ENCODE measurements around the gene PCMTD2. TPM values are rescaled to one million over a fixed set of nuclear protein-coding genes. Genes with fewer than 3 reads are reported as not detected.

Gene PCMTD2
- total RNA-seq, 1 donor from 2014 or later, result 45.2 TPM

DNA sequence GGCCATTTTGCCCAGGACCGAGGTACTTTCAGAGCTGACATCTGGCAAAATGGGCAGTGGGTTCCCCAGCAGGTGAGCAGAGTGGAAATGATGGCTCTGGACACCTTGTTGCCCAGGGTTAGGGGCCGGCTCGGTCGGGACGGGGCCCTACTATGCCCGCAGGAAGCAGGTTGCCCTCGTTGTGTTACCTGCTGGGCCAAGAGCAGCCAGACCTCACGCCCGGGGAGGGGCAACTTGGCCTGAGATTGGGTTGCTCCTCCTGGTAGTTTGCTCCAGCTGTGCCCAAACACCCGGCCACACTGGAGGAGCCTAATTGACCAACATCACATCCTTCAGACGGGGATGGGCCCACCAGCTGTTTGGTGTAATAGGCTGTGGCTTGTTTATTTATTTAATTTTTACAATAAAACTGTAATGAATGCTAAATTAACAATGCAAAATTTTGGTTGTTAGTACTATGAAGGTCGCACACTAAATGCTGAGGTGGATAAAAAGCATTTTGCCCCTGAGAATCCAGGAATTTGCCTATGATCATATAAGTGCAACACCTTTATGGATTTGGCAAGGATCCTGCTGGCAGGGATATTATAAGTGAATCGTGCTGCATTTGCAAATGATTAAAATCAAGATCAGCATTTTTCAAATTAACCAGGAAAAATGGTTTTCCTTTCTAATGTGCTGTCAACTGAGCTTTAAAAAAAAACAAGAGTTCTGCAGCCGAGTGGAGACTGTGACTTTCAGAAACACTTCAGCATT lies 26.6 kb upstream of the PCMTD2 start:
- Histone ChIP-seq H3K27ac (no peak overlapping the region), H3K27me3 (no peaks in the 10 kb centered on the region), H3K4me3 (no peak overlapping the region), H3K4me1 (peaks cover 9% of the 10 kb centered on the region), H3K36me3 (no peaks in the 10 kb centered on the region), H3K9me3 (no peaks in the 10 kb centered on the region)
- intact Hi-C loops (cut with DNase I), result no loop called here
- DNase-seq (ENCODE audit: extremely low spot score in 2 of 2), result no peak
- TF ChIP-seq POLR2AphosphoS5 (IDR thresholded peaks at IDR 0.05; ENCODE audit: insufficient read depth in 1 of 2, low read depth in 1 of 2) (no peak), POLR2A (IDR thresholded peaks at IDR 0.05) (no peak)
- TF ChIP-seq, protein P1, sequence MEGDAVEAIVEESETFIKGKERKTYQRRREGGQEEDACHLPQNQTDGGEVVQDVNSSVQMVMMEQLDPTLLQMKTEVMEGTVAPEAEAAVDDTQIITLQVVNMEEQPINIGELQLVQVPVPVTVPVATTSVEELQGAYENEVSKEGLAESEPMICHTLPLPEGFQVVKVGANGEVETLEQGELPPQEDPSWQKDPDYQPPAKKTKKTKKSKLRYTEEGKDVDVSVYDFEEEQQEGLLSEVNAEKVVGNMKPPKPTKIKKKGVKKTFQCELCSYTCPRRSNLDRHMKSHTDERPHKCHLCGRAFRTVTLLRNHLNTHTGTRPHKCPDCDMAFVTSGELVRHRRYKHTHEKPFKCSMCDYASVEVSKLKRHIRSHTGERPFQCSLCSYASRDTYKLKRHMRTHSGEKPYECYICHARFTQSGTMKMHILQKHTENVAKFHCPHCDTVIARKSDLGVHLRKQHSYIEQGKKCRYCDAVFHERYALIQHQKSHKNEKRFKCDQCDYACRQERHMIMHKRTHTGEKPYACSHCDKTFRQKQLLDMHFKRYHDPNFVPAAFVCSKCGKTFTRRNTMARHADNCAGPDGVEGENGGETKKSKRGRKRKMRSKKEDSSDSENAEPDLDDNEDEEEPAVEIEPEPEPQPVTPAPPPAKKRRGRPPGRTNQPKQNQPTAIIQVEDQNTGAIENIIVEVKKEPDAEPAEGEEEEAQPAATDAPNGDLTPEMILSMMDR (IDR thresholded peaks at IDR 0.05), result no peak

DNA sequence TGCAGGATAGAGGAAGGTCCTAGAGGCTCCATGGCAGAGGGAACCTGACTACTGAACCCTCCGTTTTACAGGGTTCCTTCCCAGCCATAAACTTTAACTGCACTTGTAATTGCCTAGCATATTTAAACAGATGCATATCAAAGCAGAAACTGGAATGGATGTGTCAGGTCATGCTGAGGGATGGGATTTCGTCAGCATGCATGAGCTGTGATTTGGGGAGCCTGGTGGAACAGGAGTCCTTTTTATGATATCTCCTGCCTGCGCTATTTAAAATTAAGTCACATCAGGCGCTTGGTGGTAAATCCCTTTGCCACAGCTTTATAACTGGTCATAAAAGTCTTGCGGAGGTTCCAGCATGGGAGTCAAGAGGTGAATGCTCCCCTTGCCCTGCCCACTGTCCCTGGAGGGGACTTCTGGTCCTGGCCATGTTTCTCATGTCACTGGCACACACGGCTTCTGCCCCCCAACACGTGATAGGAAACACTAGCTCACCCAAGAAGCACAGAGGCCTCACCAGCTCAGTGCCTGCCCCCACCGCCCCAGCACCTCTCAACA lies 26.0 kb upstream of the PCMTD2 start:
- no peaks in the 10 kb centered on the region for H3K36me3 ChIP-seq
- DNase-seq (ENCODE audit: extremely low spot score in 2 of 2), result no peak
- intact Hi-C loops (cut with DNase I), result no loop called here

DNA sequence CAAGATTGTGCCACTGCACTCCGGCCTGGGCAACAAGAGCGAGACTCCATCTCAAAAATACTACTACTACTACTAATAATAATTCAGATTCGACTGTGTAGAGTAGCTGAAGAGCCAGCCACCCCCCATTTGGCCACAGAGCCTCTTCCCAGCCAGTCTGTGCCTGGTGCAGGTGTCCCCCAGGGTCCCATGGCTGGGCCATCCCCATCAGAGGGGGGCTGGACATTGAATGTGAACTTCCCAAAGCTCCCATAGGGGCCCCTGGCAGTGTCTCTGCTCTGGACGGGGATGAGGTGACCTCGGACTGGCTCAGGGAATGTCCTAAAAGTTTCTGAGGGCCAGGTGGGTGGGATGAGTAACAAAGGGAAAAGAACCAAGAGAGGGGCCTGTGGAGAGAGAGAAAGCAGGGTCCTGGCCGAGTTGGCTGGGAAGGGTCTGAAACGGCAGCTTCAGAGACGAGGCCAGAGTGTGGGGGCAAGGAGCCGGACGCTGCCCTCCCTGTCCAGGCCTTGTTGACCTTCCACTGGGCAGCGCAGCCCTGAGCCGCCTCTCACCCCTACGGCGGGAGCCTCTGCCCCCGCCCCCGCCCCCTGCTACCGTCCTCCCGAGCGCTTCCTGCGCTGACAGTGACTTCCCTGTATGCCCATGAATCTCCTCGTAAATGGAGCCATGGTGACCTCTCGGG lies 24.9 kb upstream of the PCMTD2 start:
- Histone ChIP-seq H3K36me3 (no peaks in the 10 kb centered on the region), H3K4me3 (no peak overlapping the region), H3K27ac (no peak overlapping the region), H3K4me1 (no peaks in the 10 kb centered on the region), H3K9me3 (no peaks in the 10 kb centered on the region), H3K27me3 (no peaks in the 10 kb centered on the region)
- TF ChIP-seq, protein P1 (IDR thresholded peaks at IDR 0.05), result no peak
- no peak for TF ChIP-seq POLR2A (IDR thresholded peaks at IDR 0.05)
- TF ChIP-seq POLR2AphosphoS5 (IDR thresholded peaks at IDR 0.05; ENCODE audit: insufficient read depth in 1 of 2, low read depth in 1 of 2), result no peak
- intact Hi-C loops (cut with DNase I), result no loop called here
- DNase-seq (ENCODE audit: extremely low spot score in 2 of 2), result no peak

More for the DNA sequence above, 26.0 kb upstream of the PCMTD2 start:
- H3K27ac ChIP-seq, result no peak overlapping the region
- H3K9me3 ChIP-seq, result no peaks in the 10 kb centered on the region
- no peaks in the 10 kb centered on the region for H3K27me3 ChIP-seq
- peaks cover 3% of the 10 kb centered on the region for H3K4me1 ChIP-seq
- no peak for TF ChIP-seq POLR2AphosphoS5 (IDR thresholded peaks at IDR 0.05; ENCODE audit: insufficient read depth in 1 of 2, low read depth in 1 of 2)
- TF ChIP-seq, protein P1 (IDR thresholded peaks at IDR 0.05), result no peak
- no peak for TF ChIP-seq POLR2A (IDR thresholded peaks at IDR 0.05)
- no peak overlapping the region for H3K4me3 ChIP-seq

DNA sequence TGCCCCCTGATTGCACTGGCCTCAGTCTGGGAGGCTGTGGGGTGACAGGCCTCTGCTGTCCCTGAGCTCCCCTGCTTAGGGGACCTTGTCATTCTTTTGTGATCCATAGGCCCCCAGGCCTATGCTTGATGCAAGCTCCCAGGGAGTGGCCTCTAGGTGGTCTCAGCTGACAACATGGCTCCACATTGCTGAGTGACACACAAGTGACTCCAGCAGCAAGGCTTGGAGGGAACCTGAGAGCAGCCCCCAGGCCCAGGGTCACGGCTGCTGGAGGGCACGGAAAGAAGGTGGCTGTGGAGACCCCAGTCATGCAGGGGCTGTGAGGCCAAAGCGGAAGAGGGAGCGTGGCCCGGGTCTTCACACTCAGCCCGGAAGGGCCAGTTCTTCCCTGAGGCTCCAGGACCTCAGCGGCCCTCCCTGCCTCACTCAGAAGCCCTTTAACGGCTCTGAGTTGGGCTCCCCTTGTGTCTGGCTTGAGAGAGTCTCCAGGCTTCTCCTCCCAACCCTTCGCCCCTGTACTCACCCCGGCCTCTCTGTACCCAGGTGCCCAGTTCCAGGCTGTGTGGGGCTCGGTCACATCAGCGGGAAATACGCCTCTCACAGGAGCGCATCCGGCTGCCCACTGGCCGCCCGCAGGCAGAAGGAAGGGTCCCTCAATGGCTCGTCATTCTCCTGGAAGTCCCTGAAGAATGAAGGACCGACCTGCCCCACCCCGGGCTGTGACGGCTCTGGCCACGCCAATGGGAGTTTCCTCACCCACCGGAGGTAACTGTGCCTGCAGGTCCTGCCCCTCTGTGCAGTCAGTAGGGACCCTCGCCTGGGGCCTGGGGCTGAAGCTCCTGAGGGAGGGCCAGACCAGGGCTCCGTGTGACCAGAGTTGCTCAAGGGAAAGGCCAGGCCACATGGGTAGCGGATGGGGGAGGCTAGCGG lies 23.7 kb upstream of the PCMTD2 start:
- no peak overlapping the region for H3K27ac ChIP-seq
- no peaks in the 10 kb centered on the region for H3K27me3 ChIP-seq
- no peaks in the 10 kb centered on the region for H3K4me1 ChIP-seq
- TF ChIP-seq POLR2AphosphoS5 (IDR thresholded peaks at IDR 0.05; ENCODE audit: insufficient read depth in 1 of 2, low read depth in 1 of 2), result no peak
- no peak for TF ChIP-seq POLR2A (IDR thresholded peaks at IDR 0.05)
- TF ChIP-seq, protein P1 (IDR thresholded peaks at IDR 0.05), result no peak
- DNase-seq (ENCODE audit: extremely low spot score in 2 of 2), result no peak
- no peak overlapping the region for H3K4me3 ChIP-seq
- no peaks in the 10 kb centered on the region for H3K9me3 ChIP-seq
- intact Hi-C loops (cut with DNase I), result no loop called here
- no peaks in the 10 kb centered on the region for H3K36me3 ChIP-seq
